NCI-H345 (cell line): Measurements from ENCODE around the gene ST6GAL1.

Experiments
- DNase-seq: peaks from one replicate; lab custom pipeline; 2025; lab: John Stamatoyannopoulos, UW

The ST6GAL1 gene

DNA sequence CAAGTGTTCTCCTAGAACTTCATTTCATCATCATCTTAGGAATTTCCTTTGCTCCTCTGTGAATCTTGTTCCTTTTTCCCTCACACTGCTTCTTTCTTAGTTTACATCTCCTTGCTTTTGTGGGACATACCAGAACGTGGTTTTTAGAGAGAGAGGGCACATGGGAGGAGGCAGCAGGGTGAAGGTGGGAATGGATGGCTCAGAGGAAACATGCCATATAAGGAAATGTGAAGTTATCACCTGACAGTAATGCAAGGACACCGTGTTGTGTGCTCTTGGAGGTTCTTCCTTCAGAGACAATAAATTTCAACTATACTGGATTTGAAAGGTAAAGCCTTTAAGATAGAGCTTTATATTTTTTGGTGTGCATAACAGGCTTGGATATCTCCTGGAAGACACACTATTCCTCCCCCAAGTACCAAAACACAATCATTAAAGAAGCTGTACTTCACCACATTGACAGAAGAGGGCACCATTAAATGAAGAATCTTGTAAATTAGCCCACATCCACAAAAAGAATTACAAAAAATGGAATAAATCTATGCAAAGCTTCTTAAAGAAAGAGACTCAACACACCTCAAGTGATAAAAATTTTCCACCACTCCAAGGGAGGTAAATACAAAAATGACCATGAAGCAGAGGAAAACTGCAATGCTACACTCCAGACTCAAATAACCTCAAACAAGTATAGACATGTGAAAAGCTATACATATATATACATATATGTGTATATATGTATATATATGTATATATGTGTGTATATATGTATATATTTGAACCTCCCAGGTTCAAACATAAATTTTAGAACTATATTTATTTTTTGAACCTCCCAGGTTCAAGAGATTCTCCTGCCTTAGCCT, 182.8 kb downstream of the ST6GAL1 start:
- no peak for DNase-seq

DNA sequence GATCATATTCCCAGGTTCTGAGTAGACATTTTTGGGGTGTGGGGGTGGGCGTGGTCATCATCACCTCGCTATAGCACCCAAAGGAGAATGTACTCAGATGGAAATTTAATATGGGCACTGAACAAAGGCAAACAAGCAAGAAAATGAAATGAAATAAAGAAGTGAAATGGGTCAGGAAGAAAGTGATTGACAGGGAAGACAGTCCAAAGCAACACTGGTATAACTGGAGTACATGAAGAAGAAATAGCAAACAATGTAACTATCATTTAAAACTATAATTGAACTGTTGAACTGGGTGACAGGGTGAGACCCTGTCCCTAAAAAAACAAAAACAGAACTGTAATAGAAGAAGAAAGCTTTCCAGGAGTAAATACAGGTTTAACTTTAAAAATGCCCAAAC, 184.2 kb downstream of the ST6GAL1 start:
- no peak for DNase-seq

DNA sequence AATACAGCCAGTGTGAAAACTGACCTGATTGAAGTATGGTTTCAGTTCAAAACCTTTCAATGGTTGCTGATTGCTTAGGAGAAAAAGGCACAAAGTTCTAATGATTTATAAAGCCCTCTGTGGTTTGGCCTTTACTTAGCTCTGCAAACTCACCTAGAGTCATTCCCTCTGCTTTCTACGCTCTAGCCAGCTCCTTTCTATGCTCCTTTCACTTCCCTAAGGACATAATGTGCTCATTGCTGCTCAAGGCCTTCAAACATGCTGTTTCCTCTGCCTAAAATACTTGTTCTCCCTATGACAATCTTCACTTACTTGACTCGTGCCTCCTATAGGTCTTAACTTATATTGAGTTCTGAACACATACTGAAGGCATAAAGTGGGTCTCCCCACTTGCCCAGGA, 190.0 kb downstream of the ST6GAL1 start:
- DNase-seq, result no peak

DNA sequence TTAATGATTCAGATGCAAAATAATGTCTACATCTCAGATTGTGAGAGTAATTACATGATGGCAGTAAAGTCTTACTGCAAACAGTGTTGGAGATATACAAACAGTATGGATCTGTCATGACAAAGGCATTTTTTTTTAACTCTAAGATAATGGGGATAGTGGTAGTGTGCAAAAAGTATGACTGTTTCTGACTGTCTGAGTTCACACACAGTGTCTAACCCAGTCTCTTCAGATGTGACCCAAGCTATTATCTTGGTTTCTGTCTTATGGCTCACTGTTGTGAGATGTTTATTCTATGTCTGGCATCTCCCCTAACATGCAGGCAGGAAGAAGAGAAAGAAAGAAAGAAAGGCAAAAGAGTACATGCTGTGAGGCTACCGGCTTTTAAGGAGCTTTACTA, 191.9 kb downstream of the ST6GAL1 start:
- no peak for DNase-seq

DNA sequence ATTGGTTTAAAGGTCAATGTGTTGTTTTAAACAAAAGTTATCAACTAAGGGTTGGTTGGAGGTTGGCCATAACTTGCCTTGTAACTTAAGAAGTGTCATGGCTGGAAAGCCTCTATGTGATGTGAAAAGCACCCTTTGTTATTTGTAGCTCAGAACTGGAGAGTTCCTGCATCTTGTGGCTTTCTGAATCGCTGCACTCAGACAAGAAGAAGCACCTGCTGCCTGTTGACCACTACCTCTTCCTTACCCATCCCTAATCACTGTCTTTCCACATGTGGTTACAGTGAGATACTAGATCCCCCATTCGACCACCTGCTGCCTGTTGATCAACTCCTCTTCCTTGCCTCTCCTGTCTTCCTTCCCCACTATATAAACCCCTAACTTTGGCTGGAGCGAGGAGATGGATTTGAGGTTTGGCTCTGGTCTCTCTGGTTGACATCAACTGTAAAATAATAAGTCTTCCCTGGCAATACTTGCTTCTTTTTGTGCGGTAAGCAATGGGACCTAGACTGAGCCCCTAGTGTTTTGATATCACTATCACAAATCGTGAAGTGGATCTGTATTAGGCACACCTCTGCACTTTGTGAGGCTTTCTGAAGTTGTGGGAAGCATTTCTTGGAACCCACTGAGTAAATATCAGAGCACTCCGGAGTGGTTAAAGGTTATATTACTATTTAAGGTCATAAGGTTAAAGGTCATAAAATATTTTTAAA, 195.1 kb downstream of the ST6GAL1 start:
- DNase-seq, result no peak
